Panc1 (cell line): ENCODE measurements around the gene RAB15. TPM values are rescaled to one million over a fixed set of nuclear protein-coding genes. Genes with fewer than 3 reads are reported as not detected.

Source experiments
- ATAC-seq: fragments of 200-7000 bp; cut with Tn5 transposase; 2 replicates; pipeline ENCODE4 v1.9.1; 2020; ENCODE audit warnings: mild to moderate bottlenecking, moderate library complexity
- BruUV-seq: library from RNA; stranded (reverse); fragments of 400-500 nt; replicated peaks from 2 replicates; lab custom pipeline; 2021; lab: Mats Ljungman, UMichigan
- CTCF ChIA-PET: fragments of 300-600 bp; sonication (Branson Sonifier 250); formaldehyde crosslinking; loops from one replicate; lab custom pipeline; 2022; ENCODE audit warnings: antibody characterized with exemption; lab: Charles Lee
- POLR2A ChIA-PET: fragments of 300-600 bp; sonication (Branson Sonifier 250); formaldehyde crosslinking; loops from one replicate; lab custom pipeline; 2022; ENCODE audit warnings: antibody characterized with exemption; lab: Charles Lee
- DNase-seq: peaks from one replicate; pipeline ENCODE4 v3.0.0-alpha.2; 2010; ENCODE audit warnings: low read depth, low spot score
- H3K27ac ChIP-seq: 2 replicates; pipeline ENCODE4 v1.5.1; 2011; ENCODE audit warnings: mild to moderate bottlenecking, low read length, inconsistent platforms
- H3K27me3 ChIP-seq: fragments of 200-500 bp; sonication (Bioruptor generic); 2 replicates; pipeline ENCODE4 v1.6.0; 2014; ENCODE audit warnings: low read length, inconsistent platforms; ENCODE audit not compliant: control insufficient read depth, insufficient read depth
- H3K36me3 ChIP-seq: fragments of 200-500 bp; sonication (Bioruptor generic); 2 replicates; pipeline ENCODE4 v1.5.1; 2014; ENCODE audit warnings: inconsistent platforms, mild to moderate bottlenecking, low read length, moderate library complexity; ENCODE audit not compliant: control insufficient read depth, insufficient read depth
- H3K4me1 ChIP-seq: 2 replicates; pipeline ENCODE4 v1.5.1; 2011; ENCODE audit warnings: inconsistent platforms, mild to moderate bottlenecking, low read length, moderate library complexity; ENCODE audit not compliant: control insufficient read depth, insufficient read depth
- H3K4me3 ChIP-seq, 2 experiments: 2 replicates each; pipeline ENCODE4 v1.5.1; 2011 to 2012; ENCODE audit warnings: low read depth in 2 of 2, low read length in 2 of 2, mild to moderate bottlenecking in 2 of 2, inconsistent platforms in 1 of 2, moderate library complexity in 1 of 2
- H3K9me3 ChIP-seq: fragments of 200-500 bp; sonication (Bioruptor generic); 2 replicates; pipeline ENCODE4 v1.5.1; 2014; ENCODE audit warnings: low read depth, mild to moderate bottlenecking, inconsistent platforms, low read length, moderate library complexity; ENCODE audit not compliant: control insufficient read depth, insufficient read depth
- CTCF ChIP-seq: fragments of 450-650 bp; IDR thresholded peaks from 2 replicates; pipeline ENCODE4 v1.5.1; 2017; ENCODE audit warnings: mild to moderate bottlenecking
- POLR2AphosphoS5 ChIP-seq: IDR thresholded peaks from 2 replicates; pipeline ENCODE4 v1.6.1; 2012; ENCODE audit warnings: mild to moderate bottlenecking, low read depth, low read length, moderate library complexity
- REST ChIP-seq, 2 experiments: IDR thresholded peaks; 2 replicates each; pipeline ENCODE4 v1.6.1; 2011 to 2012; ENCODE audit warnings: low read depth in 2 of 2, control low read depth in 1 of 2, low read length in 1 of 2, mild to moderate bottlenecking in 1 of 2, moderate library complexity in 1 of 2; ENCODE audit not compliant: insufficient read depth in 1 of 2
- SIN3A ChIP-seq: IDR thresholded peaks from 2 replicates; pipeline ENCODE4 v1.6.1; 2012; ENCODE audit warnings: low read depth, mild to moderate bottlenecking, low read length, moderate library complexity, borderline replicate concordance; ENCODE audit not compliant: insufficient read depth
- TCF7L2 ChIP-seq: IDR thresholded peaks from 2 replicates; pipeline ENCODE4 v1.6.1; 2011; ENCODE audit warnings: mild to moderate bottlenecking, low read depth, low read length, inconsistent platforms
- in situ Hi-C: cut with HindIII; loops from 2 replicates; pipeline ENCODE4 v1.10.0; 2016; ENCODE audit warnings: low sequenced_read_pairs, low pct_unique_long_range_greater_than_20kb
- intact Hi-C: fragments of 100-400 bp; cut with micrococcal nuclease; formaldehyde crosslinking; loops from one replicate; pipeline ENCODE4 v1.10.0; 2022; ENCODE audit not compliant: unreplicated experiment
- total RNA-seq: library from RNA; stranded (reverse); gene quantifications from one replicate; pipeline ENCODE4 v1.2.1, GENCODE V29; 2021; ENCODE audit not compliant: unreplicated experiment

Gene RAB15
- total RNA-seq, 1 experiment from 2014 or later: 6.0 TPM

GRCh38 chr14:64951291-64951690 is 20.8 kb downstream of the RAB15 start:
- DNase-seq (no peak), ATAC-seq (no peak)
- Histone ChIP-seq H3K9me3 (no peaks in the 10 kb centered on the region), H3K4me3 (no peak overlapping the region), H3K27me3 (no peaks in the 10 kb centered on the region), H3K36me3 (no peaks in the 10 kb centered on the region), H3K4me1 (no peaks in the 10 kb centered on the region), H3K27ac (no peak overlapping the region)
- in situ Hi-C loops (no loop called here), intact Hi-C loops (no loop called here)
- no peak for TF ChIP-seq REST (IDR thresholded peaks at IDR 0.05; ENCODE audit: insufficient read depth in 1 of 2, low read depth in 2 of 2, low read length in 1 of 2)
- no peak for TF ChIP-seq TCF7L2
- no peak for TF ChIP-seq SIN3A
- no peak for TF ChIP-seq CTCF
- TF ChIP-seq POLR2AphosphoS5: no peak
- ChIA-PET POLR2A (no interaction called here), CTCF (no interaction called here)
- BruUV-seq: no TSS peak

- Histone ChIP-seq H3K27me3 (no peaks in the 10 kb centered on the region), H3K4me1 (no peaks in the 10 kb centered on the region), H3K4me3 (no peak overlapping the region), H3K27ac (no peak overlapping the region), H3K36me3 (no peaks in the 10 kb centered on the region), H3K9me3 (no peaks in the 10 kb centered on the region)
- POLR2A ChIA-PET: no interaction called here
- DNase-seq (no peak), ATAC-seq (no peak)
- in situ Hi-C loops (no loop called here), intact Hi-C loops (no loop called here)
- no TSS peak for BruUV-seq
- TF ChIP-seq TCF7L2 (no peak), SIN3A (no peak), CTCF (no peak), REST (IDR thresholded peaks at IDR 0.05; ENCODE audit: insufficient read depth in 1 of 2, low read depth in 2 of 2, low read length in 1 of 2) (no peak), POLR2AphosphoS5 (no peak)
- CTCF ChIA-PET: no interaction called here
Observed at GRCh38 chr14:64950889-64951288, 21.2 kb downstream of the RAB15 start.
